Epithelial cell of esophagus (primary cell): ENCODE measurements around the gene TTLL10.

Experiments
- DNase-seq: peaks from one replicate; pipeline ENCODE4 v3.0.0; 2010; ENCODE audit warnings: low read depth
- H3K4me3 ChIP-seq: 2 replicates; pipeline ENCODE4 v1.5.1; 2011; ENCODE audit warnings: mild to moderate bottlenecking, low read length, control low read depth
- CTCF ChIP-seq: IDR thresholded peaks from 2 replicates; pipeline ENCODE4 v1.5.1; 2011; ENCODE audit warnings: low read depth, mild to moderate bottlenecking, low read length, control low read depth, inconsistent platforms; ENCODE audit not compliant: insufficient read depth; ENCODE audit errors: missing control alignments

Gene TTLL10

GRCh38 chr1:1199961-1200875 is 26.5 kb downstream of the TTLL10 start:
- TF ChIP-seq CTCF = no peak
- H3K4me3 ChIP-seq = no peak overlapping the region
- DNase-seq = no peak

DNA sequence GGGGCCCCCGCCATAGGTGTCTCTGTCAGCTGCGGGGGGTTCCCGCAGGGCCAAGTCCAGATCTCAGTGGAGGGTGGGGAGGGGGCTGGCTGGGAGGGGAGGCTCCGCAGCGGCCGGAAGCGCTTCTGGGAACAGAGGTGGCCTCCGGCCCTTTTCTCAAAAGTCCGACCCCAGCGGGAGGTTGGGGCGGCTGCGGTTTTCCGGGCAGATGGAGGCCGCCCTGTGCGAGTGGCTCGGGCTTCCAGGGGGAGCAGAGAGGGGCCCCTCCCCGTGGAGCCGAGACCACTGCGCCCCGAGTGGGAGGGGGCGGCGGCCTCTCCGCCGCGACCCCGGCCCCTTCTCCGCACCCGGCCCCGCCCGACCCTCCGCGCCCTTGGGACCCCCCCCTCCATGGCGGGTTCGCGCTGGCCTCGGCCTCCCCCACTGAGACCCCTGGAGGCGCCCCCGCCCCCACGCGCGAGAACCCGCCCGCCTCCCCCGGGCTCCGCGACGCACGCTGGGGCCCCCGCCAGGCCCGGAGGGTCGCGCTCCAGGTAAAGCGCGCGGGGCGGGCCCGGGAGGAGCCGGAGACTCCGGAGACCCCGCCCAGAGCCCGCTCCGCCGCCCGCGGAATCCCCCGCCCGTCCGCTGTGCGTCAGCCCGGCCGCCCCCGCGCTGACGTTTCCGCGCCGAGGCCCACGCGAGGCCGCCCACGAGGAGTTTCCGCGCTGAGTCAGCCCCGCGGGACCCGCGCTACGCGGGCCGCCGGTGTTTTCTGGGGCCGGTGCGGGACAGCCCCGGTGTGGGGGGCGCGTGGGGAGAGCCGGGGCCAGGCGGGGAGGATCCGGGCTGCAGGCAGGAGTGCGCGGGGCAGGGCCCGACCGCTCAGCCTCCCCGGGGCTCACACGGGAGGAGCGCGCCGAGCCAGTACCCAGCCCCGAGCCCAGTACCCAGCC is 27.5 kb downstream of the TTLL10 start:
- DNase-seq = peak; percentile 55
- no peak for TF ChIP-seq CTCF
- H3K4me3 ChIP-seq = no peak overlapping the region

- DNase-seq = peak; percentile 49
- no peak overlapping the region for H3K4me3 ChIP-seq
- TF ChIP-seq CTCF = no peak
Observed at GRCh38 chr1:1202831-1203560, 29.3 kb downstream of the TTLL10 start.

GRCh38 chr1:1203561-1204424 is 30.1 kb downstream of the TTLL10 start:
- TF ChIP-seq CTCF = no peak
- no peak overlapping the region for H3K4me3 ChIP-seq
- DNase-seq = no peak

- no peak for TF ChIP-seq CTCF
- no peak for DNase-seq
- H3K4me3 ChIP-seq = no peak overlapping the region
Observed at GRCh38 chr1:1204425-1204920, 30.8 kb downstream of the TTLL10 start.
